ENCODE data around the gene MTOR.

The MTOR gene

DNA sequence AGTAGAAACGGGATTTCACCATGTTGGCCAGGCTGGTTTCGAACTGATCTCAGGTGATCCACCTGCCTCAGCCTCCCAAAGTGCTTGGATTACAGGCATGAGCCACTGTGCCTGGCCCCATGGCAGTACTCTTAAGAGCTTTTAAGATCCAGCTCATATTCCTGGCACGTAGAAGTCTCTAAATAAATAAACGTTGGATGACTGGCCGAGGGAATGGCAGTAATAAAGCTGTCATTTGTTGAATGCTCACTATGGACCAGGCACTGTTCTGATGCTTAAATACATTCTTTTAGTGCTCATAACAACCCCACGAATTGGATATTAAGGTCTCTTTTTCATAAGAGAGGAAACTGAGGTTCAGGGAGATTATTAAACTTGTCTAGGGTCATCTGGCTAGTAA lies 31.5 kb upstream of the MTOR start:
- Histone ChIP-seq H4K12ac (ENCODE audit: low read depth, low read length) (no peak overlapping the region), H3K36me3 (ENCODE audit: control insufficient read depth in 1 of 2, insufficient read depth in 2 of 2, low read length in 2 of 2) (peaks cover 0 to 4% of the 10 kb centered on the region in 2 experiments), H3K4me1 (ENCODE audit: control insufficient read depth in 1 of 2, insufficient read depth in 2 of 2, low read length in 2 of 2) (no peaks in the 10 kb centered on the region), H3K9ac (ENCODE audit: low read length) (no peak overlapping the region), H2AK5ac (ENCODE audit: low read length) (no peak overlapping the region), H3K4ac (ENCODE audit: low read depth, low read length) (no peak overlapping the region), H2BK5ac (ENCODE audit: low read depth, low read length, poor library complexity) (no peak overlapping the region), H3K4me3 (ENCODE audit: low read depth, low read length) (no peak overlapping the region), H3K4me2 (ENCODE audit: low read length) (no peak overlapping the region), H3K79me2 (ENCODE audit: control insufficient read depth, insufficient read depth, low read length, poor library complexity) (no peaks in the 10 kb centered on the region), H4K8ac (ENCODE audit: low read depth, low read length) (no peak overlapping the region), H3K79me1 (ENCODE audit: low read length) (no peaks in the 10 kb centered on the region), H2AFZ (ENCODE audit: insufficient read depth, low read length, poor library complexity) (no peak overlapping the region), H3K23ac (ENCODE audit: low read length) (no peak overlapping the region), H4K91ac (ENCODE audit: low read depth, low read length) (no peak overlapping the region), H3K14ac (ENCODE audit: low read length) (no peak overlapping the region), H2BK12ac (ENCODE audit: low read length) (no peak overlapping the region), H3K27me3 (ENCODE audit: insufficient read depth, low read length) (no peaks in the 10 kb centered on the region), H3K9me3 (ENCODE audit: insufficient read depth, low read depth, low read length) (no peaks in the 10 kb centered on the region), H3K18ac (ENCODE audit: low read length) (no peak overlapping the region), H2BK120ac (ENCODE audit: insufficient read depth, low read length, poor library complexity) (no peak overlapping the region), H3K27ac (ENCODE audit: low read depth, low read length) (no peak overlapping the region)
- DNase-seq: no peak
- no CpG with 5 or more reads among the region's 6 CpGs for WGBS (ENCODE audit: extremely low coverage, insufficient coverage, insufficient read length)

DNA sequence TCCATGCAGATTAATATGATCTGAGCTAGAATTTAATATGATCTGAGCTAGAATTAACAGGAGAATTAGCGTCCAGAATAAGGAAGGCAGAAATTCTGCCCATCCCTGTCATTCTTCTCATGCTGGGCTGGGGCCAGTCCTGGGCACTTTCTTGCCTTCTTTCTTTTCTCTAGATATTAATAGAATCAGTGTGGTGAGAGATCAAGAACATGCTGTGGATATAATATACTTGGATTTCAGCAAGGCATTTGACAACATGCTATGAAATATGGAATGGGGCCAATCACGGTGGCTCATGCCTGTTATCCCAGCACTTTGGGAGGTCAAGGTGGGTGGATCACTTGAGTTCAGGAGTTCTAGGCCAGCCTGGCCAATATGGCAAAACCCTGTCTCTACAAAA lies 28.7 kb upstream of the MTOR start:
- H3K4me3 ChIP-seq (ENCODE audit: low read depth, low read length): no peak overlapping the region
- WGBS (ENCODE audit: extremely low coverage, insufficient coverage, insufficient read length): no CpG with 5 or more reads among the region's 2 CpGs
- no peaks in the 10 kb centered on the region for H3K79me1 ChIP-seq (ENCODE audit: low read length)
- no peak overlapping the region for H4K8ac ChIP-seq (ENCODE audit: low read depth, low read length)
- H2AFZ ChIP-seq (ENCODE audit: insufficient read depth, low read length, poor library complexity): no peak overlapping the region
- H3K79me2 ChIP-seq (ENCODE audit: control insufficient read depth, insufficient read depth, low read length, poor library complexity): no peaks in the 10 kb centered on the region
- H3K18ac ChIP-seq (ENCODE audit: low read length): no peak overlapping the region
- H3K4ac ChIP-seq (ENCODE audit: low read depth, low read length): no peak overlapping the region
- no peak overlapping the region for H3K27ac ChIP-seq (ENCODE audit: low read depth, low read length)
- no peak overlapping the region for H4K91ac ChIP-seq (ENCODE audit: low read depth, low read length)
- H2BK120ac ChIP-seq (ENCODE audit: insufficient read depth, low read length, poor library complexity): no peak overlapping the region
- DNase-seq: no peak
- peaks cover 2% of the 10 kb centered on the region for H3K9me3 ChIP-seq (ENCODE audit: insufficient read depth, low read depth, low read length)
- no peak overlapping the region for H2BK12ac ChIP-seq (ENCODE audit: low read length)
- no peaks in the 10 kb centered on the region for H3K27me3 ChIP-seq (ENCODE audit: insufficient read depth, low read length)
- H3K4me1 ChIP-seq (ENCODE audit: control insufficient read depth in 1 of 2, insufficient read depth in 2 of 2, low read length in 2 of 2): no peaks in the 10 kb centered on the region
- H3K4me2 ChIP-seq (ENCODE audit: low read length): no peak overlapping the region
- H3K9ac ChIP-seq (ENCODE audit: low read length): no peak overlapping the region
- H3K23ac ChIP-seq (ENCODE audit: low read length): no peak overlapping the region
- no peak overlapping the region for H3K14ac ChIP-seq (ENCODE audit: low read length)
- no peak overlapping the region for H4K12ac ChIP-seq (ENCODE audit: low read depth, low read length)
- no peak overlapping the region for H2BK5ac ChIP-seq (ENCODE audit: low read depth, low read length, poor library complexity)
- H3K36me3 ChIP-seq (ENCODE audit: control insufficient read depth in 1 of 2, insufficient read depth in 2 of 2, low read length in 2 of 2): peaks cover 4 to 6% of the 10 kb centered on the region in 2 experiments
- H2AK5ac ChIP-seq (ENCODE audit: low read length): no peak overlapping the region

DNA sequence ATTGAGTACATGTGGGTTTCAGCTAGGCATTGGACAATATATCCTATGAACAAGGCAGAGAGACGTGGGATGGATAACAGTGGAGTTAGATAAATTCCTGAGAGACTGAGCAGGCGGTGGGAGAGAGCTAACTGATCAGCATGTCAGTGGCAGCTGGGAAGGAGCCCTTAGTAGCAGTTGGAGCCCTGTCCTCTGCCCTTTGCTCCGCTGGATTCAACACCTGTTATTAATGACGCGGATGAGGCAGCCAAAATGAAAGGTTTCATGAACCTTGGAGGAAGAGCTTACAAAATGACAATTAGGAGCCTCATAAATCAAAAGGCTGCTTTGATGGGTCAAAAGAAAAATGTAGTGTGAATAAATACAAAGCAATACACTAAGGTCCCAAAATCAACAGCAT lies 26.7 kb upstream of the MTOR start:
- no peak overlapping the region for H3K18ac ChIP-seq (ENCODE audit: low read length)
- H3K9me3 ChIP-seq (ENCODE audit: insufficient read depth, low read depth, low read length): peaks cover 2% of the 10 kb centered on the region
- H3K4me3 ChIP-seq (ENCODE audit: low read depth, low read length): no peak overlapping the region
- H3K4me2 ChIP-seq (ENCODE audit: low read length): no peak overlapping the region
- no peaks in the 10 kb centered on the region for H3K79me1 ChIP-seq (ENCODE audit: low read length)
- no CpG with 5 or more reads among the region's 5 CpGs for WGBS (ENCODE audit: extremely low coverage, insufficient coverage, insufficient read length)
- no peak overlapping the region for H4K12ac ChIP-seq (ENCODE audit: low read depth, low read length)
- H2AK5ac ChIP-seq (ENCODE audit: low read length): no peak overlapping the region
- no peak overlapping the region for H3K27ac ChIP-seq (ENCODE audit: low read depth, low read length)
- H2BK5ac ChIP-seq (ENCODE audit: low read depth, low read length, poor library complexity): no peak overlapping the region
- no peak overlapping the region for H4K8ac ChIP-seq (ENCODE audit: low read depth, low read length)
- no peak overlapping the region for H3K14ac ChIP-seq (ENCODE audit: low read length)
- no peak overlapping the region for H3K4ac ChIP-seq (ENCODE audit: low read depth, low read length)
- H3K79me2 ChIP-seq (ENCODE audit: control insufficient read depth, insufficient read depth, low read length, poor library complexity): no peaks in the 10 kb centered on the region
- no peak overlapping the region for H3K23ac ChIP-seq (ENCODE audit: low read length)
- H3K9ac ChIP-seq (ENCODE audit: low read length): no peak overlapping the region
- H2BK12ac ChIP-seq (ENCODE audit: low read length): no peak overlapping the region
- H2BK120ac ChIP-seq (ENCODE audit: insufficient read depth, low read length, poor library complexity): no peak overlapping the region
- no peaks in the 10 kb centered on the region for H3K27me3 ChIP-seq (ENCODE audit: insufficient read depth, low read length)
- DNase-seq: no peak
- H3K36me3 ChIP-seq (ENCODE audit: control insufficient read depth in 1 of 2, insufficient read depth in 2 of 2, low read length in 2 of 2): peaks cover 7 to 9% of the 10 kb centered on the region in 2 experiments
- no peak overlapping the region for H2AFZ ChIP-seq (ENCODE audit: insufficient read depth, low read length, poor library complexity)
- no peaks in the 10 kb centered on the region for H3K4me1 ChIP-seq (ENCODE audit: control insufficient read depth in 1 of 2, insufficient read depth in 2 of 2, low read length in 2 of 2)
- no peak overlapping the region for H4K91ac ChIP-seq (ENCODE audit: low read depth, low read length)

DNA sequence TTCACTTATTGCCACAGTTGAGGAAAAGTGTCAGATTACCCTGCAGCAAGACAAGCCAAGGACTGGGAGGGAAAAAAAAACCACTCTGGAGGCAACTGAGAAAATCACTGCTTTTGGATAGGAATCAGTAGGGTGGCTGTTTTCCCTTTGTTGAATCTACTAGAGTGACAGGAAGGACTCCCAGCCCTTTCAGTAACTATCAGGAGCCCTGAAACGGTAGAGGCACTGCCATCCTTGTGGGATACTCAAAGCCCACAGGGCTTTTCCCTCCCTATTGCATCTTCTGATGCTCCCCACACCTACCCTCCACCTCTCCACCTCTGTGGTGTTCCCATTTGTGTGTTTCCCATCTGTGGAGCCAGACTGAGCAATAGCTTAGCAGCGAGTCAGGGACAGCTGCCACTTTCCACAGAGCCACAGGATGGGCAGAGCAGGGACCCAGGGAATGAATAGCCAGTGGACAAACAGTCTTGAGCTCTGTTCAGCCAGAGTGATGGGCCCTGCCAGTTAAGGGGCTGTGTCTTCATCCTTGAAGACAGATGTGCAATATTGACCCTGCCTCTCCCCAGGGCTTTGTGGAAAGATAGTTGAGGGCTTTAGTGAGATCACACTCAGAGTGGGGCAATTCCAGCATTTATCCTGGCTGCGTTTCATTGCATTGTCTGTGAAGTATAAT lies 24.5 kb upstream of the MTOR start:
- no peaks in the 10 kb centered on the region for H3K27me3 ChIP-seq (ENCODE audit: insufficient read depth, low read length)
- H3K9me3 ChIP-seq (ENCODE audit: insufficient read depth, low read depth, low read length): peaks cover 2% of the 10 kb centered on the region
- peaks cover 7 to 9% of the 10 kb centered on the region in 2 experiments for H3K36me3 ChIP-seq (ENCODE audit: control insufficient read depth in 1 of 2, insufficient read depth in 2 of 2, low read length in 2 of 2)
- no peak overlapping the region for H3K27ac ChIP-seq (ENCODE audit: low read depth, low read length)
- no peak overlapping the region for H2AK5ac ChIP-seq (ENCODE audit: low read length)
- DNase-seq: no peak
- H3K79me1 ChIP-seq (ENCODE audit: low read length): no peaks in the 10 kb centered on the region
- H3K4me1 ChIP-seq (ENCODE audit: control insufficient read depth in 1 of 2, insufficient read depth in 2 of 2, low read length in 2 of 2): no peaks in the 10 kb centered on the region
- H4K8ac ChIP-seq (ENCODE audit: low read depth, low read length): no peak overlapping the region
- no peak overlapping the region for H3K14ac ChIP-seq (ENCODE audit: low read length)
- H4K12ac ChIP-seq (ENCODE audit: low read depth, low read length): no peak overlapping the region
- H3K4me2 ChIP-seq (ENCODE audit: low read length): no peak overlapping the region
- no peak overlapping the region for H3K9ac ChIP-seq (ENCODE audit: low read length)
- H2BK5ac ChIP-seq (ENCODE audit: low read depth, low read length, poor library complexity): no peak overlapping the region
- no peak overlapping the region for H2BK120ac ChIP-seq (ENCODE audit: insufficient read depth, low read length, poor library complexity)
- H3K18ac ChIP-seq (ENCODE audit: low read length): no peak overlapping the region
- no peak overlapping the region for H3K4me3 ChIP-seq (ENCODE audit: low read depth, low read length)
- no peak overlapping the region for H2BK12ac ChIP-seq (ENCODE audit: low read length)
- no peak overlapping the region for H3K23ac ChIP-seq (ENCODE audit: low read length)
- H4K91ac ChIP-seq (ENCODE audit: low read depth, low read length): no peak overlapping the region
- no CpG with 5 or more reads among the region's 3 CpGs for WGBS (ENCODE audit: extremely low coverage, insufficient coverage, insufficient read length)
- no peak overlapping the region for H2AFZ ChIP-seq (ENCODE audit: insufficient read depth, low read length, poor library complexity)
- H3K4ac ChIP-seq (ENCODE audit: low read depth, low read length): no peak overlapping the region
- no peaks in the 10 kb centered on the region for H3K79me2 ChIP-seq (ENCODE audit: control insufficient read depth, insufficient read depth, low read length, poor library complexity)

All from trophoblast cell (in vitro differentiated cells and primary cell).